IMR-90 (cell line): ENCODE results near the gene DOCK2.

ENCODE experiments used
- CEBPB ChIP-seq: IDR thresholded peaks from 2 replicates; pipeline ENCODE4 v1.6.1; 2012; ENCODE audit warnings: low read depth, low read length, improper control_type of control experiment
- MAFK ChIP-seq: IDR thresholded peaks from 2 replicates; pipeline ENCODE4 v1.6.1; 2012; ENCODE audit warnings: low read depth, low read length, improper control_type of control experiment
- MAZ ChIP-seq: IDR thresholded peaks from 2 replicates; pipeline ENCODE4 v1.6.1; 2012; ENCODE audit warnings: low read depth, mild to moderate bottlenecking, low read length, improper control_type of control experiment, moderate library complexity, borderline replicate concordance
- POLR2A ChIP-seq: IDR thresholded peaks from 2 replicates; pipeline ENCODE4 v1.6.1; 2012; ENCODE audit warnings: mild to moderate bottlenecking, low read depth, low read length
- RAD21 ChIP-seq: IDR thresholded peaks from 2 replicates; pipeline ENCODE4 v1.6.1; 2012; ENCODE audit warnings: low read length, improper control_type of control experiment
- TF ChIP-seq, protein P1 (sequence below): conservative IDR thresholded peaks from 2 replicates; pipeline ENCODE4 v1.5.1; 2012; ENCODE audit warnings: mild to moderate bottlenecking, low read depth, low read length, improper control_type of control experiment

GRCh38 chr5:169717288-169717687, 80.2 kb downstream of the DOCK2 start:
- TF ChIP-seq, protein P1, sequence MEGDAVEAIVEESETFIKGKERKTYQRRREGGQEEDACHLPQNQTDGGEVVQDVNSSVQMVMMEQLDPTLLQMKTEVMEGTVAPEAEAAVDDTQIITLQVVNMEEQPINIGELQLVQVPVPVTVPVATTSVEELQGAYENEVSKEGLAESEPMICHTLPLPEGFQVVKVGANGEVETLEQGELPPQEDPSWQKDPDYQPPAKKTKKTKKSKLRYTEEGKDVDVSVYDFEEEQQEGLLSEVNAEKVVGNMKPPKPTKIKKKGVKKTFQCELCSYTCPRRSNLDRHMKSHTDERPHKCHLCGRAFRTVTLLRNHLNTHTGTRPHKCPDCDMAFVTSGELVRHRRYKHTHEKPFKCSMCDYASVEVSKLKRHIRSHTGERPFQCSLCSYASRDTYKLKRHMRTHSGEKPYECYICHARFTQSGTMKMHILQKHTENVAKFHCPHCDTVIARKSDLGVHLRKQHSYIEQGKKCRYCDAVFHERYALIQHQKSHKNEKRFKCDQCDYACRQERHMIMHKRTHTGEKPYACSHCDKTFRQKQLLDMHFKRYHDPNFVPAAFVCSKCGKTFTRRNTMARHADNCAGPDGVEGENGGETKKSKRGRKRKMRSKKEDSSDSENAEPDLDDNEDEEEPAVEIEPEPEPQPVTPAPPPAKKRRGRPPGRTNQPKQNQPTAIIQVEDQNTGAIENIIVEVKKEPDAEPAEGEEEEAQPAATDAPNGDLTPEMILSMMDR: no peak
- TF ChIP-seq POLR2A (no peak), RAD21 (no peak), MAFK (no peak), MAZ (no peak), CEBPB (no peak)
